ENCODE results near the gene SOS1.
"Not testable (repeated sequence)": the region's sequence is repeated elsewhere in the genome, so short reads cannot be mapped to it uniquely, and the experiment has no call there.

Gene SOS1

DNA sequence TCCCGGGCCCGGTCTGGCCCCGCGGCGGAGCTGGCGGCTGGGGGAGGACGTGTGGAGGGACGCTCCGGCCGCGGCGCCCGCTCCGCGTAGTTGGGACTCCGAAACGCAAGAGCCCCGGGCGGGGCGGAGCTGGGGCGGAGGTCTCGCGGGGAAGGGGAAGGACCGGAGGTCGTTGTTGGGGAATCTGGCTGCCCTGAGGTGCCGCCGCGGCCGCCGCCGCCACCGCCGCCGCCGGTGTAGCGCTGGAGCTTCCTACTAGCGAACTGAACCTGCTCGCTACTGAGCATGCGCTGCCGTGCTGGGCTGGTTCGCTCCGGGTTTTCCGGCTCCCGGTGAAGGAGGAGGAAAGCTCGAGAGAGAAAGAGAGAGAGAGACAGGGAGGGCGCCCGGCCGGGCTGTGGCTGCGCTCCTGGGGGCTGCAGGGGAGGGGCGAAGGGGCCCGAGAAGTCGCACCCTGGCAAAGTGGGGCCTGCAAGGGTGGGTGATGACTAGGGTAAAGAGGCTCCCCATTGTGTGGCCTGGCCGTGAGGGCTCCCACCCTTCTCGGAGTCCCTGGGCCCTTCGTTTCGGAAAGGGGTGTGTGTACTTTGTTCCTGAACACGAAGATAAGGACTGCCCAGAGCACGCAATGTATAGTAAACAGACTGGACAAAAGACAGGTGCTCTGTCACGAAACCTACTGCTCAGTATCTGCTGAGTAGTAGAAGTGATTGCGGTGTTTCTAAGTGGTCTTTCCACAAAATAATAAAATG is at the start of gene SOS1:
Gene SOS1 (minus strand): TSS at position 281 of the 752 bp plus-strand sequence. CDS start 629 bp downstream, outside the sequence.
- no peak for FAIRE-seq

DNA sequence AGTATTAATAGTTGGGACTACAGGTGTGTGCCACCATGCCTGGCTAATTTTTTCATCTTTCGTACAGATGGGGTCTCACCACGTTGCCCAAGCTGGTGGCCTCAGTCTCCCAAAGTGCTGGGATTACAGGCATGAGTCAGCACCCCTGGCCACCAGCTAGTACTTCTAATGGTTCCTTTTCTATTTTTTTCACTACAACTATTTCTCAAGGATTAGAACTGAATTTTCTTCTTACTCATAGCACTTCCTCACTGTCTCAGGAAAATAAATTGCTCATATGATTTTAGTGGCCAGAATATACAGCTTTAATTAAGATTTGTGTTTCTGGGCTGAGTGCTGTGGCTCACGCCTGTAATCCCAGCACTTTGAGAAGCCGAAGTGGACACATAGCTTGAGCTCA is 43.2 kb upstream of the SOS1 start:
- no peak for FAIRE-seq

DNA sequence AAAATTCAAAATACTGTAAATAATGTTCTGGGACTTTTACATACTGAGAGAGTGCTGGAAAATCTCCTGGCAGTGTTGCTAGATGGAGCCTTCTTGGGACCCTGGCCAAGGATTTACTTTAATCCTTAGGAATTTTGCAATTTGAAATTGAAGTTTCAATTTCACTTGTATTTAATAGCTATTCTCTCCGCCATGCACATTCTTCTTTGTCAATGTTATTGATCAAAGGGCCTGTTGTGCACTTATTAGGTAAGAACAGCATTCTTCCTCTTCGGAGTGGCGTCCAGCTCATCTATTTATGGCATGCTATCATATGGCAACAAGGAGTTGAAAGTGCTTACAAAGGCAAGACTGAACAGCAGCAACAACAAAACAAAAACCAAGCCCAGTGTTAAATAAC is 40.1 kb upstream of the SOS1 start:
- no peak for FAIRE-seq

DNA sequence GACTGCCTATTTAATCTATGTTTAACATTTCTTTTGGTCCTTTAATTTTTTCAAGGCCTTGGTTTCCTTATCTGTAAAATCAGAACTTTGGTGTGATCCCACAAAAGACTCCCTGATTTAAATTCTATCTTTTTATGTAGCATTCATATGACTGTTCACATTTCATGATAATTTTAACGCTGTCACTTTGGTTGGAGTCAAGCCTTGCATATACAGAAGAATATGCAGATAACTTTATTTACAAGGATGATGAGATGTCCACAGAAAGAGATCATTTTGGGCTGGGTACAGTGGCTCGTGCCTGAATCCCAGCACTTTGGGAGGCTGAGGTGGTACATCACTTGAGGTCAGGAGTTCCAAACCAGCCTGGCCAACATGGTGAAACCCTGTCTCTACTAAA is 38.4 kb upstream of the SOS1 start:
- no peak for FAIRE-seq

DNA sequence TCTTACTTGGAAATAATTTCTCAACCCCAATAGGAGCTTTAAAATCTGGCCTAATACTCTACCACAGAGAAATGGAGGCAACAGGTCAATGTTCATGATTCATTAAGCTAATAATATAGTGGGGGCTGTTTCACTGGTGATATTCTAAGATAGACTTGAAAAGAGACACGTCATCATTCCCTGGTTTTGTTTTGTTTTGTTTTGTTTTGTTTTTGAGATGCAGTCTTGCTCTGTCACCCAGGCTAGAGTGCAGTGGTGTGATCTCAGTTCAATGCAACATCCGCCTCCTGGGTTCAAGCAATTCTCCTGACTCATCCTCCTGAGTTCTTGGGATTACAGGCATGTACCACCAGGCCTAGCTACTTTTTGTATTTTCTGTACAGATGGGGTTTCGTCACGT is 37.5 kb upstream of the SOS1 start:
- no peak for FAIRE-seq

DNA sequence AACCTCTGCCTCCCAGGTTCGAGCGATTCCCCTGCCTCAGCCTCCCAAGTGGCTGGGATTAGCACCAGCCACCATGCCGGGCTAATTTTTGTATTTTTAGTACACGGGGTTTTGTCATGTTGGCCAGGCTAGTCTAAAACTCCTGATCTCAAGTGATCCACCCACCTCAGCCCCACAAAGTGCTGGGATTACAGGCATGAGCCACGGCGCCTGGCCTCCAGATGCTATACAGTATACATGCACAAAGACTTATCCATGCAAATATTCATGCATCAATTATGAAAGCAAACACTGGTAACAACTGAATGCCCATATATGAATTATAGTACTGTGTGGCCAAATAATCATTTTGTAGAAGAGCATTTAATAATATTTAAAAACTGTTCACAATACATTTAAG is 36.0 kb upstream of the SOS1 start:
- FAIRE-seq: no peak

DNA sequence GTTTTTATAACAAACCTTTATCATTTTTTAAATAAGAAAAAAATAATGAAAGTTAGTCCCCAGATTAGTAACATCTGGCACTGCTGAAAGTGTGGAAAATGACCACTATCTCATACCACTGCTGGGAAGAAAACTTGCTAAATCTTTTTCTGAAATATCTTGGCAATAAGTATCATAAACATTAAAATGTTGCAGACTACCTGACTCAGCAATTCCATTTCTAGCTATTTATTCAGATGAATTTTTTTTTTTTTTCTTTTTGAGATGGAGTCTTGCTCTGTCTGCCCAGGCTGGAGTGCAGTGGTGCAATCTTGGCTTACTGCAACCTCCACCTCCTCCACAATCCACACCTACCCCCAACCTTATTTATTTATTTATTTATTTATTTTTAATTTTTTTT is 35.3 kb upstream of the SOS1 start:
- FAIRE-seq: no peak

DNA sequence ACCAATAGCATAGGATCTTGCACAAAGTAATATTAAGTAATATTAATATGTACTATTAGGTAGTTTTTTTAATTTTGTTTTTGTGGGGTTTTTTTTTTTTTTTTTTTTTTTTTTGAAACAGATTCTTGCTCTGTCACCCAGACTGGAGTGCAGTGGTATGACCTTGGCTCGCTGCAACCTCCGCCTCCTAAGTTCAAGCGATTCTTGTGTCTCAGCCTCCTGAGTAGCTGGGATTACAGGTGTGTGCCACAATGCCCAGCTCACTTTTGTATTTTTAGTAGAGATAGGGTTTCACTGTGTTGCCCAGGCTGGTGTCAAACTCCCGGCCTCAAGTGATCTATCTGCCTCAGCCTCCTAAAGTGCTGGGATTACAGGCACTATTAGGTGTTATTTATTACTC is 34.7 kb upstream of the SOS1 start:
- not testable (repeated sequence) for FAIRE-seq

DNA sequence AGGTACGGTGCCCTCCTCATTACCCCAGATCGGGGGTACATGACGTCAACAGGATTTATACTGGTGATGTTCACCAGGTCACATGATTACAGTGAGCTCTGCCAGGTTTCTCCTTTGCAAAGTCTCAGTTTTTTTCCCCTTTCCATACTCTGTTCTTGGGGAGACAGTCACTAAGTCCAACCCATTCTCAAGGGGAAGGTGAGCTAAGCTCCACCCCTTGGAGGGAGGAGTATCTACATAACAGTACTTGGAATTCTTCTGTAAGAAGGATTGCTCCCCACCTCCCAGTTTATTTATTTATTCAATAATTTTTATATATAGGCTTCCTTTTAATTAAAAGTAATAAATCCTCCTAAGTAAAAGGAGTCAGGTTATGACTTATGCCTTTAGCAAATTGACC is 34.1 kb upstream of the SOS1 start:
- no peak for FAIRE-seq

DNA sequence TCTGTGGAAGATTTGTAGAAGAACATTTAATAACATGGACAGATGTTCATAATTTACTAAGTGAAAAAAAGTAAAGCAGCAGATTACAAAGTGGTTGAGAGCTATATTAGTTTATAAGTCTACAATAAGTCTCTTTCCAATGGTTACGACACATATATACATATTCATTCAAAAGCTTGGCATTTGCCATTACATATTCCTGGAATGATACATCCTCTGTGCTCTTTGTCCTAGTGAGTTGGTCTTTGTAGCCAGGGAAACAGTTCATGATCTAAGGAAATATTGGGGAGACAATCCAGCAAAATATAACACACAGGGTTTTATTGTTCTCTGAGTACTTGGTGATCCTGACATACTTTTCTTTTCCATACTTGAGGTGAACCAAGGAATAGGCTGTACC is 32.5 kb upstream of the SOS1 start:
- FAIRE-seq: no peak

DNA sequence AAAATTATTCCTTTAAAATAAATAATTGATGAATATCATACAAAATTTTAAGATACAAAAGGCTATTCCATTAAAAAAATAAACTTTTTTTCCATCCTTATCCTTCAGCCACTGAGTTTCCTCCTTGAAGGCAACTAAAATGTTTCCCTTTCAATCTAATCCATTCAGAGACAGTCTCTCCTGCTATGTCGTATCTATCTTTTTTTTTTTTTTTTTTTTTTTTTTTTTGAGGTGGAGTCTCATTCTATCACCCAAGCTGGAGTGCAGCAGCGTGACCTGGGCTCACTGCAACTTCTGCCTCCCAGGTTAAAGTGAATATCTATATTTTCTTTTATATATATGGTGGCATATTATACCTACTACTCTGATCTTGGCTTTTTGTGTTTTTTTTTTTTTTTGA is 31.7 kb upstream of the SOS1 start:
- FAIRE-seq: no peak

DNA sequence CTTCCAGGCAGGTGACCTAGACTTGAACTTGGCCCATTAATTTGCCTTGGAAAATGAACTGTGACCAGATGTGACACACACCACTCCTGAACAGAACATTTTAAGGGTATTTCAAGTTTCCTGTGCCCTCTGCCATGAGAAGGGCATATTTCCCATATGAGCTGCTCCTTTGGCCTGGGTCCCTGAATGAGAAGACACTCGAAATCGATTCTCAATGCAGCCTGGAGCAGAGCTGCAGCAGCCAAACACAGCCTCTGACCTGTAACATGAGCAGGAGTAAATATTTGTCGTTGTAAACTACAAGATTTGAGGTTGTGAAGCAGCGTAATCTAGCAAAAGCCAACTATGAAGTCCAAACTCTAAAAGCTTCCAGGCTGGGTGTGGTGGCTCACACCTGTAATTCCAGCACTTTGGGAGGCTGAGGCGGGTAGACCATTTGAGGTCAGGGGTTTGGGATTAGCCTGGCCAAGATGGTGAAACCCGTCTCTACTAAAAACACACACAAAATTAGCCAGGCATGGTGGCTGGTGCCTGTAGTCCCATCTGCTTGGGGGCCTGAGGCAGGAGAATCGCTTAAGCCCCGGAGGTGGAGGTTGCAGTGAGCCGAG is 30.1 kb upstream of the SOS1 start:
- FAIRE-seq: no peak

DNA sequence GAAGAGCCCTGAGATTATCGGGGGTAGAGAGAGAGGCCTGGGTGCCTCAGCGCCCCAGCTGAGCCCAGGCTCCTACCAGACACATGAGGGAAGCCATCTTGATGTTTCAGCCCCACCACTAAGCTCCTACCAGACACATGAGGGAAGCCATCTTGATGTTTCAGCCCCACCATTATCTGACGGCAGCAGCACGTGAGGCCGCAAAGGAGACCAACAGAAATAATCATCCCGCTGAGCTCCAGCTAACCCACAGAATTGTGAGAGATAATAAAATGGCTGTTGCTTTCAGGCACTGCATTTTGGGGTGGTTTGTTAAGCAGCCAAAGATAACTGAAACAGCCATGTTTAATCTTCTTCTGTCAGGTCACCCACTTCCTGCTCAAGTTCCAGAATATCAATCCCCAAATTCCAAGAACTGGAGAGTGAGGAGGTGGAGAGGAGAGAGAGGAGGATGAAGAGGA is 29.3 kb upstream of the SOS1 start:
- FAIRE-seq: no peak

DNA sequence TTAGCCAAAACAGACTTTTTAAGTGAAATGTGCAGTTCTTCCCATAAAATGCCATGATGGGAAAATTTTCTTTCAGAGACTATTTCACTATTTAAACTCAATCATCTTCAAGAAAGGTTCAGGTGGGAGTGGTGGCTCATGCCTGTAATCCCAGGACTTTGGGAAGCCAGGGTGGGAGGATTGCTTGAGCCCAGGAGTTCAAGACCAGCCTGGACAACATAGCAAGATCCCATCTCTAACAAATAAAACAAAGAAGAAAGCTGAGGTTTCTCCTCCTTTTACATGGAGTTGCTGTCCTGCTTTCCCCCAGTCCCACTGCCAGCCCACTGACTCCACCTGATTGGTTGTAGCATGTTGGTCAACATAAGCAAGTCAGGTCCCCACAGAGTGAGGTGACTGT is 25.8 kb upstream of the SOS1 start:
- no peak for FAIRE-seq

DNA sequence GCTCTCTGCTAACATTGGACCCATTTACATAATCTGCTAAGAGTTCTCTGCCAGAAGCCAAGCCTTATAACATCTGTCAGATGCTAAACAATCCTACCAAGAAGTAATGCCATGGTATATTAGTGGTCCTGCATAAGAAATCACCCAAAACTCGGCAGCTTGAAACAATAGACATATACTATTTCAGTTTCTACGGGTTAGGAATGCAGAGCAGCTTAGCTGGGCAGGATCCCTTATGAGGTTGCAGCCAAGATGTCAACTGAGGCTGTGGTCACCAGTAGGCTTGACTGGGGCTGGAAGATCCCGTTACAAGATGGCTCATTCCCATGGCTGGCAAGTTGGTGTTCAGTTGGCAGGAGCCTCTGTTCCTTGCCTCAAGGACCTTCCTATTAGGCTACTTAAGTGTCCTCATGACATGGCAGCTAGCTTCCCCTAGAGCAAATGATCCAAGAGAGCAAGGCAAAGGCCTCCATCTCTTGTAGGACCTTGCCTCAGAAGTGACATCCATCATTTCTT is 25.1 kb upstream of the SOS1 start:
- FAIRE-seq: no peak

DNA sequence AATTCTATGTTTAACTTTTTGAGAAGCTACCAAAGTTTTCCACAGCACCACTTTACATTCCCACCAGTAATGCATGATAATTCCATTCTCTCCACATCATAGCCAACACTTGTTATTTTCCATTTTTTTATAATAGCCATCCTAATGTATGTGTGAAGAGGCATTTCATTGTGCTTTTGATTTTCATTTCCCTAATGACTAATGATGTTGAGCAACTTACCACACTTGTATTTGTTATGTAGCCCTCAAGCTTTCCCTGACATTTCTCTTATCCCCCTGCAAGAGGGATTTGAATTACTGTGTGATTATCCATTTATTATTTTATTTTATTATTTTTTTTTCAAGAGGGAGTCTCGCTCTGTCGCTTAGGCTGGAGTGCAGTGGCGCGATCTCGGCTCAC is 23.6 kb upstream of the SOS1 start:
- FAIRE-seq: no peak

DNA sequence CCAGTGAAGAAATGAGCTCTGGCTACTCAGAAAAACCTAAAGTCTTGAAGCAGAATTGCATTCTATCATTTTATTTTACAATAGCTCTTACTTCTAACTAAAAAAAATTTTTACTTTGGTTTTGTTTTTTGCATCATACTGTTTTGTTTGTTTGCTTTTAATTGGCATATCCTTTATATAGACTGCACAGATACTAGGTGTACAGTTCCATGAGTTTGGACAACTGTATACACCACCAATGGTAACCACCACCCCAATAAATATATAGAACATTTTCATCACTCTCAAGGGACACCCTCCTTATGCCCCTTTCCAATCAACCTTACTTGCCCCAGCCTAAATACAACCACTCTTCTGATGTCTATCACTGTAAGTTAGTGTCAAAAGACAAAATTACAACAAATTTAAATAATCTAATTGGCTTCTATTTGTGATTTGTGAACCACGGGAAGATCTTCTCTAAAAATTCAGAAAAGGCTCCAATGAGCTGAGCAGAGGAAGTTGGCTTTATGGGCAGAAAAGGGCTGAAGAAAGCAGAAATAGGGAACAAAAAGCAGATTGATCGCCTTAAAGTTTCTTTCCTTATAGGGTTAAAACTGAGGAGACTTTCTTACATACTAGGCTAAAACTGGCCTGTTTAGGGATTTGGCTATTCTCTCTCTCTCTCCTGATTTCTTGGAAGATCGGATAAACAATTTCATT is 22.2 kb upstream of the SOS1 start:
- FAIRE-seq: no peak

DNA sequence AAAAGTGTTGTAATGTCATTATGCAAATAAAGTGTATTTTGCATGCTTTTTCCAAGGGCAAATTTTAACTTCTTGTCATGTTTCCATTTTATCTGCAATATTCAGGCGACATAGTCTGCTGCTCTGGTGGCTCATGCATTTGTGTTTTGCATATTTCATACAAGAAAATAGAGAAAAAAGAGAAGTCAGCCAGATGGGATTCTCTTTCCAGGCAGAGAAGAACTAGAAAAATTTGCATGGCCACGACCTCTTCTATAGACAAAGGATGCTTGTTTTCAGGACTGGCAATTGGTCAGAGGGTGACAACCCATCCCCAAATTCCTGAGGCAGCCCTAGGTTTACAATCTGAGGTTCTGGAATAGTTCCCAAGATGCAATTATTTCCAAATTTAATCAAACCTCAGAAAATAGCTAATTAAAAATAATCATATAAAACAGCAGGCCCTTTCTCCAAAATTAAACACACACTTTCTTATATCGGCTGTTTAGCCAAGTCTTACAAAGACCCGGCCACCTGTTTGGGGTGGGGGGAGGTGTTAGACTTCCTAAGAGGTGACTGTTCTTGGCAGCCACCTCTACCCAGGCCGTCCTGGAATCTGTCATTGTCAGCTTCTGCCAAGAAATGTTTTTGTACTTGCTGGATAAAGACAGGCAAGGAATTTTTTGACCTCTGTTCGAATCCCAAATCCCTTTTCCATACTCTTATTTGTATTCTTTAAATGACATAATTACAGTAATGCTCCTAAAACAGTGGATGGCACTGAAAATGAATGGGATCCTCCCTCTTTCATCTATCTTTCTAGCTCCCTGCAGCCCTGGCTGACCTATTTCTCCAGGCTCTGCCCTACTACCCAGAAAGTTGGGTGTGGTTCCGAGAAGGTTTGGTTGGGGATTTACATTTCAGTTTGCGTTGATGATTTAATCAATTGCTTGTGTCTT is 20.8 kb upstream of the SOS1 start:
- FAIRE-seq: no peak

DNA sequence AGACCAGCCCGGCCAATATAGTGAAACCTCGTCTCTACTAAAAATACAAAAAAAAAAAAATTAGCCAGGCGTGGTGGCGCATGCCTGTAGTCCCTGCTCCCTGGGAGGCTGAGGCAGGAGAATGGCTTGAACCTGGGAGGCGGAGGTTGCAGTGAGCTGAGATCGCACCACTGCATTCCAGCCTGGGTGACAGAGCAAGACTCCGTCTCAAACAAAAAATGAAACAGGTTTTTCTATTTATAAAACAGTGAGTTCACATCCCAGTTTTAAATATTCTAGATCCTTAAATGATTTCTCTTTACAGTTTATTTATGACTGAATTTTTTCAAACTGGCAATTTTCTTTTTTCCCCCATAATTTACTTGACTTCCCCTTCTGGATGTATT is 20.1 kb upstream of the SOS1 start:
- FAIRE-seq: not testable (repeated sequence)

DNA sequence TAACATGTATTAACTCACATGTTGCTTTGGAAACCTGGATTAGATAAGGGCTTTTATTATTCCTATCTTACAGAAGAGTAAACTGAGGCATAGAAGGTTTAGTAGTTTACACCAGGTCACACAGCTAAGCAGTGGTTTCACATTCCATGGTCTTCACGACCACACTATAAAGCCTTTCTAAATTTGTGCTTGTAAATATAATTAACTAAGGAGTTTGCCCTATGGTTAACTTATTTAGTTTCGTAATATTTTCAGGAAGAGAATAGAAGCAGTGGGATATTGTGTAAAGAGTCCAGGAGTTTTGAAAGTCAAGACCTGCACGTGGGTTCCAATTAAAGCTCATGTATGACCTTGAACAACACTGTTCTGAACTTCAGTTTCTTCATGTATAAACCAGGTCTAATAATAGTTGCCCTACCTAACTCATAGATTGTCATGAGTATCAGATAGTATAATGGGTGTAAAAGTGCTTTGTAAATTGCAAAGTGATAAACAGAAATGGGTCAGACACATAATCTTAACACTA is 19.5 kb upstream of the SOS1 start:
- no peak for FAIRE-seq

DNA sequence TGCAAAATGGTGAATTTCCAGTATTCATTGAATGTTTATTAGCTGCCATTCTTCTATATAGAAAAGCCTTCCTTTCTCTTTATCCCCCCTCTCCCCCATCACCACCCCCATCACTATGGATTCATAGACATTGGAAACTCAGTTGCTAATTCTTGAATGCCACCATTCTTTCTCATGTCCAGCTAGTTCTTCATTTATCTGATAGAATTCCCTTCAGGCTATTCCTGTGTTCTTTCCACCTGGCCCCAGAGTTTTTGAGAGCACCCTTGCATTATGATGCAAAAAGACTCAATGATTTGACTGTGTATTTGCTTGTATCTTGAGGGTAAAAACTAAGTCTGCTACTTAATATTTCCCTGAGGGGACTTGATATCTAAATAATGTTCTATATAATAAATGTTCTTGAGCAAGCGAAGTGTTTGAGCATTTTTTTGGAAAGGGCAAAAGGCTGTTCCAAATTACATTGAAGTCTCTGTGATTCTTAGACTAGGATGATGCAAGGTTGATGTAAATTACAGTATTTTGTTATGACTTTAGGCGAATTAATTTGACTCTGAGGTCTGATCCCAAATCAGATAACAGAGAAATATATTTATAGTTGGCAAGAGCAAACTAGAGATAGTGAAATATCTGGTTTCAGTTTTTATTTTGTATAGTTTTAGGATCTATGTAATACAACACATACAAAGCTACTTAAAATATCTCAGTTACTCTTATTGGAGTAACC is 18.8 kb upstream of the SOS1 start:
- no peak for FAIRE-seq

DNA sequence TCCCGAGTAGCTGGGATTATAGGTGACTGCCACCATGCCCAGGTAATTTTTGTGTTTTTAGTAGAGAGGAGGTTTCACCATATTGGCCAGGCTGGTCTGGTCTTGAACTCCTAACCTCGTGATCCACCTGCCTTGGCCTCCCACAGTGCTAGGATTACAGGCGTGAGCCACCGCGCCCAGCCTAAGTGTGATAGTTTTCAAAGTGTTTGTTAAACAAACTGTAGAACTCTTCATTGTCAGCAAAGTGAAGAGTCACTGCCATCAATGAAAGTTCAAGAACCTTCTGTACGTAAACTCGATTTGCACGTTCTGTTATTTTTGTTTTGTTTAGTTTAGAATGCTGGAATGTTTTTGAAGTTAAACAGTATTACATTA is 18.0 kb upstream of the SOS1 start:
- no peak for FAIRE-seq

Data from colon (tissue), 2 donors.